Stimulated activated naive CD8-positive, alpha-beta T cell treated with anti-CD3 and anti-CD28 coated beads, Interleukin-15, Interleukin-2, amounts not matched to agents 100 U/mL and 50 U/mL, for 24 hours (primary cell): Measurements from ENCODE around the gene INPP5A.

Experiments used
- ATAC-seq: fragments of 150-1000 bp; cut with Tn5 transposase; one replicate; pipeline ENCODE4 v1.10.0; 2021
- DNase-seq: peaks from one replicate; pipeline ENCODE4 v3.0.0; 2021

The INPP5A gene

DNA sequence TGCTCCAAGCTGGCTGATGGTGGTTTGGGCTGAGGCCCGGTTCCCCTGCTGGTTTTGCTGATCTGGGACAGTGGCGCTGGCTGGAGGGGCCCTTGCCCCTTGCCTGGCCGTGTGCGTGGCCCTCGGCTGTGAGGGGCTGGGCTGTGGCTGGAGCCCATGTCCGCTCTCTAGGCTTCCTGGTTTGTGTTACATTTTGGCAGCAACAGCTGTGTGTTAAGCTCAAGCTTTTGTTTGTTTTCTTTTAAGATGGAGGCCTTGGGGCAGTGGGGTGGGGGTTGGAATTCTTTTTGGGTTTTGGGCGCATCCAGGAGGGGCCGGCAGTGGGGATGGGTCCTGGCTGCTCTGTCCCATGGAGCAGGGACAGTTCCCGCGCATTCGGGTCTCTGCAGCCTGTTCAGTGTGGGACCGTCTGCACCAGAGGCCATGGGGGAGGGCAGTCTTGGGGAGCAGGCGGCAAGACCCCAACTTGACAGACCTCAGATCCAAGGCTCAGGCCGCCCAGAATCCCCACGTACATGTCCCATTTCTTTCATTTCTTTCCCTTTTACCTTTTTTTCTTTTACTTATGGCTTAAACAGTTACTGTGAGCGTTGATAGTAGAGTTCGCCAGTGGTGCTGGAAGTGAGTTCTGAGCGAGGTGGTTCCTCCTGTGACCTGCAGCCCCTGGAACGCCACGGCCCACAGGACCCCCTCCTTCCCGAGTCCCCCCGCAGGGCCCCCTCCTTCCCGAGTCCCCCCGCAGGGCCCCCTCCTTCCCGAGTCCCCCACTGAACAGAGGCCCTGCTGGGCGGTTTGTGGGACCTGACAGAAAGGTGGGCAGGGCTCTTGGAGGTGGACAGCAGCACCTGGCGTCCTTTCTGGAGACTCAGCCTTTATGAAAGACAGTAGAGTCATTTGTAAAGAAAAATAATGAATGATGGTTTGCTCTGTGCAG is 75.3 kb downstream of the INPP5A start:
- DNase-seq (no peak), ATAC-seq (no peak)

DNA sequence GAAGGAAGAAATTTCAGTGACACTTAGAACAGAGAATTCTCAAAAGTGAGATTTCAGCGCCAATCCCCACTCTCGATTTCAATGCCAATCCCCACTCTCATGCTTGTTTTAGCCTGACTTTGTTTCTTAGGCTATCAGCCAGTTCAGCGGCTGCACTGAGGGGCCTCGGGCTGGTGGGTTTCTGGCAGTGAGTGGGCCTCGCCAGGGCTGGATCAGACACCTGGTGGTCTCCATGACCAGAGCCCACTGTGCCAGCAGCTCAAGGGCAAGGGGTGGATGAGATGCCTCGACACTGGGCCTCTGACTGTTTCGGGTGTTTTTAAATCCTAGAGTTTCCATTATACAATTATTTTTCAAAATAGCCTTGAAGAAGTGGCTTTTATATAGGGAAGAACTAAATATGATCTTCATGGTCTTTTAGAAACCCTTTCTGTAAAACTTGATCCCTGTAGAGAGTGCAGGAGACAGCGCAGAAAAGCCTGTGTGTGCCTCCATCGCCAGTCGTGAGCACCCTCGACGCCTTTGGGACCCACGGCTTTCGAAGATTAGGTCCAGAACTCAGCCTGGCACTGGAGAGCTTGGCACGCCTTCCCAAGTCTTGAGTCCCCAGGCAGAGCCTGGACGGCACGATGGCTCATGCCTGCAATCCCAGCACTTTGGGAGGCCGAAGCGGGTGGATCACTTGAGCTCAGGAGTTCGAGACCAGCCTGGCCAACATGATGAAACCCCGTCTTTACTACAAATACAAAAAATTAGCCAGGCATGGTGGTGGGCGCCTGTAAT is 76.2 kb downstream of the INPP5A start:
- no peak for DNase-seq

DNA sequence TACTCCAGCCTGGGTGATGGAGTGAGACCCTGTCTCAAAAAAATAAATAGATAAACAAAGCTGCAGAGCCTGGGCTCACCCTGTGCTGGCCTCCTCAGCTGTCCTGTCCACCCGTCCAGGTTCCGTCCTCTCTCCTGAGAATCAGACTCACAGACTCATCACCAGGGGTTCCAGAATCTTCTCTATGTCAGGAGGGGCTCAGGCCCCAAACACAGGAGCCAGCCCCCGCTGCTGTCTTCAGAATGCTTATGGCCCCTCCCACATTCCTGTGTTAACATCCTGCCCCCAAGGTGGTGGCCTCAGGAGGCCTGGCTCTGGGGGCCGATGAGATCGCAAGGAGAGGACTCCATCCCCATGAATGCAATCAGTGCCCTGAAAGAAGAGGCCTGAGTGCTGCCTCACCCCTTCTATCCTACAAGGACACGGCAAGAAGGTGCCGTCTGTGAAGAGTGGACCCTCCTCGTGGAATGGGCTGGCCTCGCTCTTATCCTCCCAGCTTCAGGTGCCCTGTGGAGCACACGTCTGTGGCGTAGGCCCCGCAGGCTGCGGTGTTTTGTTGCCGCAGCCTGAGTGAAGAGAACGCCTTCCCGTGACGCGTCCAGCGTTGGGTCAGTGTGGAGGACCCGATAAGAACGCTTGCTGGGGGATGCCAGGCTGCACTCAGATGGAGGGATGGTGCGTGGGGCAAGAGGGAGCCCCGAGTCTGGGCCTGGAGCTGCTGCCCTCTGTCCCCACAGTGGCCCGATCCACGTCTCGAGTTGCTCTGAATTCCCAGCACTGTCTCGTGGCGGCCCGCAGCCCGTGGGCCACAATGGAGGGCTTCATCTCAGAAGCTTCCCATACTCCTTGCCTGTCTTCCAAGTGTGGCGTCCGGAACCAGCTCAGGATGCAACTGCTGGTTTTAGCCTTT is 77.1 kb downstream of the INPP5A start:
- ATAC-seq (no peak), DNase-seq (no peak)

More for the DNA sequence above, 76.2 kb downstream of the INPP5A start:
- no peak for ATAC-seq

DNA sequence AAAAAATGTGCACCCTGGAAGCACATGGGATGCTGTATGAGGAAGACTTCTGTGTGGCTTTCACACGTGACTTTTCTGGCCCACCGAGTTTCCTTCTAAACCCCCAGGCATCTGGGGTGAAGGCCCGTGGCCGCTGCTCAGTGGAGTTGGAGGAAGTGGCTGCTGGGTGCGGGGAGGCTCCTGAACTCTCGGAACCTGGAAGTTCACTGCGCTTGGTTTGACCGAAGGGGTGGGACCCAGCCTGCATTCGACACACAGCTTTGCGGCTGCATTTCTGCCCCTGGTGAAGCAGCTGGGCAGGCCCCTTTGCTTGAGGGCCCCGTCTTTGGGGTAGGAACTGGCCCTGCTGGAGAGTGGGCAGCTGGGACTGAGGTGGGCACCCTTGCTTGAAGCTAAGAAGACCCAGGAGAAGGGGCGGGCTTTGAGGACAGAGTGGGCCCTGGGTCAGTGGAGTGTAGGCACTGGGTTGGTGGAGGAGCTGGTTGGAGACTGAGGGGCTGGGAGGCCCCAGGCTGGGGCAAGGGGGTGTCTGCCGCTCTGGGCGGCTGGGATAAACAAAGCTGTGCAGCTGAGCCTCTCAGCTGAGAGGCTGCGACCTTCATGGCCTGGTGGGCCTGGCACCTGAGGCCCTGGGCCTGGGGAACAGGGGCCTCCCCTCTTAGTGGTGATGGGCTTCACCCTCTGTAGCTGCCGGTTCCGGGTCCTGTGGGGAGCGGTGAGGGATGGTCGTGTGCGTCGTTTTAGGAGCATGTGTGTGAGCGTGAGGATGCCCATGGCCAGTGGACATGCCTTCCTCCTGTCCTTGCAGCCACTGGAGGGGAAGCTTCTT is 78.0 kb downstream of the INPP5A start:
- DNase-seq = no peak
- no peak for ATAC-seq

DNA sequence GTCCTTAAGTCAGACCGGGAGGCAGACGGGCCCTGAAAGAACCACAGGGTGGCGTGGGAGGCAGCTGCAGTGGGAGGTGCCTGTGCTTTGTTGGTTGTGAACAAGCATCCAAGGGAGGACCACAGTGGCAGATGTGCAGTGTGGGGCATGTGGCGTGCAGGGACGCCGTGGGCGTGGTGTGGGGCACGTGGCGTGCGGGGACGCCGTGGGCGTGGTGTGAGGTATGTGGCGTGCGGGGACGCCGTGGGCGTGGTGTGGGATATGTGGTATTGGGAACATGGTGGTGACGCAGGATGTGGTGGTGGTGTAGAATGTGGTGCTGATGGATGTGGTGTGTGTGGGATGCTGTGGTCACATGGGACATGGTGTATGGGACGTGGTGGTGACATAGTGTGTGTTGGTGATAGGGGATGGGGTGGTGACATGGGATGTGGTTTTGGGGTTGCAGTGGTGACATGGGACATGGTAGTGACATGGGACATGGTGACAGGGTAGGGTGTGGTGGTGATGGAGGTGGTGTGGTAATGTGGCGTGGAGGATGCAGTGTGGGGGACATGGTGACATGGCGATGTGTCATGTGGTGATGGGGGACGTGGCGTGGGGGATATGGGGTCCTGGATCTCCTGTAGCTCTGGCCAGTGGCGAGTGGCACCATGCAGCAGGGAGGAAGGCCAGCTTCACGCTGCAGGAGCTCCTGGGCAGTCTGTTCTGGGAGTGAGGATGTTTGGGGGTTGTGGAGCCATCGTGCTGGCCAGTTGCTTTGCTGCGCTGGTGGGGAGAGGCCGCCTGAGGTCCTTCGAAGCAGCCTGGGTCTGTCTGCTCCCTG is 78.8 kb downstream of the INPP5A start:
- peak; percentile 77 for DNase-seq
- ATAC-seq = peak; percentile 84

DNA sequence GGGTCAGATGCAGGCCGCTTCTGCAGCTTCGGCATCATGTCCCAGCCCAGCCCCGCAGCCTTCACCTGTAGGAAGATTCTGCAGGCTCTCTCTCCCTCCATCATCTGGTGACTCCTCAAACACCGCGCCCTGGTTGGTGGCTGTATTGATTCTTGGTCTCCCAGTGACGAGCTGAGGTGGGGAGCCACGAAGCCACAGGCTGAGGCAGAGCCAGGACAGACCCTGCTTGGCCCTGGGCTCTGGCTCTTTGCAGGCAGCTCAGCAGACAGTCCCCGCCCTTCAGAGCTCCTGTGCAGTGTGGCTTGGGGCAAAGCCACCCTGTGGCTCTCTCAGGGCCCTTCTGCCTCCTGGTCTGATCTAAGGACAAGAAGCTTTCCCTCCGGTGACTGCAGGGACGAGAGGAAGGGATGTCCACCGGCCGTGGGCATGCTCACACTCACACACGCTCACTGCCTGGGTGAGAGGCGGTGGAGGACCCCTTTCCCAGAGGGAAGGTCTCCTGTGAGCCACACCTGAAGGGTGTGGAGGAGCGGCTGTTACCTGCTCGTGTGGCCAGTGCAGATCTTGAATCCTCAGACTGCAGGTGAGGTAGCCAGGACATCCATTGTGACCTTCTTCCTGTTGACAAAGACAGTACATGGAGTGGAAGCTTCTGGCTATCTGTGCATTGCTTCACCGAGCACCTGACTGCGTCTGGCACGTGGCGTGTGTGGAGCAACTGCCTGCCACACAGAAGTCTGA is 79.6 kb downstream of the INPP5A start:
- DNase-seq (no peak), ATAC-seq (no peak)

DNA sequence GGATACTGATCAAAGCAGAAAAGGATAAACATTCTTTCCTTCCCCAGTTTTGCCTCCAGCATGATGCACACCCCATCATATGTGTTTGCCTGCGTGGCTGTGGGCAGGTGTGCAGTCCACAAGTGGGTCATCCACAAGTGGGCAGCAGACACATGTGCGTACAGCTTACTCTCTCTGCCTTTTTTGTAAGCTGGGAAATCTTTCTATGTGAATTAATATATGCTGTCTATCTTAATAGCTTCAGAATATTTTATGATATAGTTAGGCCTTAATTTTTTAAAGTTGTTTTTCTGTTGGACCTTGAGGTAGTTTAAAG is 80.1 kb downstream of the INPP5A start:
- no peak for DNase-seq

DNA sequence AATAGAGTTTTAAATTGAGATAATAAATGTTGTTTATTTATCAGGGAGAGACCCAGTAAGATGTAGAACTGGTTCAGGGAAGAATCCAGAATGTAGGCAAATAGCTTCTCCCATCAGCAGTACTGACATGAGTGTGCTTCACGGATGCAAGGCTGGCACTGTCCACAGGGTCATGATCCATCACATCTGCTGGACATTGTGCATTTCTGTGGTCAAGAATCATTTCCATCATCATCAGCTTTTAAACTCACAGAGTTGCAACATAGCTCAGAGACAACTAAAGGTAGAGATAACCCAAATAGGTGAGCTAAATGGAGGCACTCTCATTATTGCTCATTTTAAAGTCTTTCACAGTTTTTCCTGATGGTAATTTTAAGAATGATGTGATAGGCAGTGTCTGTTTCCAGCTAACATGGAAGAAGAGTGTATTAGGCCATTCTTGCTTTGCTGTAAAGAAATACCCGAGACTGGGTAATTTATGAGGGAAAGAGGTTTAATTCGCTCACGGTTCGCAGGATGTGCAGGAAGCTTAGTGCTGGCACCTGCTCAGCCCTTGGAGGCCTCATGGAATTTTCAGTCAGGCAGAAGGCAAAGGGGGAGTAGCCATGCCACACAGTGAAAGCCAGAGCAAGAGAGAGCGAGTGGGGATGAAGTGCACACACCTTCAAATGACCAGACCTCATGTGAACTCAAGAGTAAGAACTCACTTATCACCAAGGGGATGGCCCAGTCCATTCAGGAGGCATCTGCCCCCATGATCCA is 80.8 kb downstream of the INPP5A start:
- DNase-seq = no peak
- ATAC-seq = no peak

More for the DNA sequence above, 80.1 kb downstream of the INPP5A start:
- ATAC-seq = no peak

DNA sequence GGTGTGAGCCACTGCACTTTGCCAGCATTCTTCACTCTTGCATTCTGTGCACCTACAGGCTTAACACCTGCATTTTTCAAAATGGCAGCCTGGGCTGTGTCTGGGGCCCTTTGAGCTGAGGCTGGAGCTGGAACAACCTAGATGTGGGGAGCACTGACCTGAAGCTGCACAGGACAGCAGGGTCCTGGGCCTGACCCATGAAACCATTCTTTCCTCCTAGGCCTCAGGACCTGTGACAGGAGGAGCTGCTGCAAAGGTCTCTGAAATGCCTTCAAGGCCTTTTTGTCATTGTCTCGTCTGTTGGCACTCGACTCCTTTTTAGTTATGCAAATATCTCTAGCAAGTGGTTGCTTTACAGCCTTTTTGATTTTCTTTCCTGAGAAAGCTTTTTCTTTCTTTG is 82.3 kb downstream of the INPP5A start:
- DNase-seq = no peak

DNA sequence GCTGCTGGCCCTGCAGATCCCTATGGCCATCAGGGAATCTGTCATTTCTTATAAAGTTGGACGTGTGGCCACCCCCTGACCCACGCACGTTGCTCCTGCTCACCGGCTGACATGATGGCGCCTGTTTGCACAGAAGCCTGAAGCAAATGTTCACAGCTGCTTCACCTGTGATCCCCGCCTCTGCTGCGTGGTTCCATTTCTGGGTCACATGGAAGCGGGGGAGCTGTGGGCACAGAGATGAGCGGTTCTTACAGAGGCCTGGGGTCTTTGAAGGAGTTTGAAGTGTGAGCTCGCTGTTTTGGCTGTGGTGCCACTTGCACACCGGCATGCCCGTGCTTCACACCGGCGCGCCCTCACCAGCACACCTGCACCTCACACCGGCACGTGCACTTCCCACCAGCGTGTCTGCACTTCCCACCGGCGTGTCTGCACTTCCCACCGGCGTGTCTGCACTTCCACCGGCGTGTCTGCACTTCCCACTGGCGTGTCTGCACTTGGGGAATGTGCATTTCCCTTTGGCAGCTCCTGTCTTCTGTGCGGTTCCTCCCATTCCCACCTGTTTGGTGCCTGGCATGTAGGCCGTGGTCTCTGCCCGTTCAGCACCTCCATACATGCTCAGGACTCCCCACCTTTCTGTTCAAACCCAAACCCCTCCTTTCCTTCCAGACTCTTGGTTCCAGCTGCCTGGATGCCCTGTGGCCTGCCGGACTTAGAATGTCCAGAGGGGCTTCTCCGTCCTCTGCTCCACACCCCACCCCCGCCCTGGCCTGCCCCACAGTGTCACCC is 86.7 kb downstream of the INPP5A start:
- no peak for ATAC-seq
- DNase-seq = no peak

More for the DNA sequence above, 82.3 kb downstream of the INPP5A start:
- no peak for ATAC-seq

DNA sequence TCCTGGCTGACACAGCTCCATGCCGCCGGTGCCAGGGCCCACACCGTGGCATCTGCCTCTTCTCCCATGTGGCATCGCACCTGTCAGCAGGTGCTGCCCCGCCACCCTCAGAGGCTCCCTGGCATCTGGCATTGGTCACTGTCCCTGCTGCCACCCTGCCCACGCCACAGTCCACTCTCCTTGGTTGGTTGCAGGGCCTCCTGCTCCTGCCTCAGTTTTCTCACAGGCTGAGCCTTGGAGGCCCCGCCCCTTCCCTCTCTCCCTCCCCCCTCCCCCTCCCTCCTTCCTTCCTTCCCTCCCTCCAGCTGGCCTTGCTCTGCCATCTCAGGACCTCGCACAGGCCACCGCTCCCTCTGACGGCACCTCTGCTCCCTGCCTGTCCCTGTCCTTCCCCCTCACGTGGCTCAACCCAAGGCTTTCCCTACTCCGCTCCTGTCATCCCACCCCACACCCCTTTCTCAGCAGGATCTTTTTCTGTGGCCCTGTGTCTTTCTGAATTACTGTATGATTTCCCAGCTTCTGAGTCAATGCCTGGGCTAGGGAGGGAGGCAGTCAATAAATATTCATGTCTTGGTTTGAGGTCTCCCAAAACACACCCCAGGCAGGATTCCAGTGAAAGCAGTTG is 87.4 kb downstream of the INPP5A start:
- ATAC-seq (no peak), DNase-seq (no peak)

DNA sequence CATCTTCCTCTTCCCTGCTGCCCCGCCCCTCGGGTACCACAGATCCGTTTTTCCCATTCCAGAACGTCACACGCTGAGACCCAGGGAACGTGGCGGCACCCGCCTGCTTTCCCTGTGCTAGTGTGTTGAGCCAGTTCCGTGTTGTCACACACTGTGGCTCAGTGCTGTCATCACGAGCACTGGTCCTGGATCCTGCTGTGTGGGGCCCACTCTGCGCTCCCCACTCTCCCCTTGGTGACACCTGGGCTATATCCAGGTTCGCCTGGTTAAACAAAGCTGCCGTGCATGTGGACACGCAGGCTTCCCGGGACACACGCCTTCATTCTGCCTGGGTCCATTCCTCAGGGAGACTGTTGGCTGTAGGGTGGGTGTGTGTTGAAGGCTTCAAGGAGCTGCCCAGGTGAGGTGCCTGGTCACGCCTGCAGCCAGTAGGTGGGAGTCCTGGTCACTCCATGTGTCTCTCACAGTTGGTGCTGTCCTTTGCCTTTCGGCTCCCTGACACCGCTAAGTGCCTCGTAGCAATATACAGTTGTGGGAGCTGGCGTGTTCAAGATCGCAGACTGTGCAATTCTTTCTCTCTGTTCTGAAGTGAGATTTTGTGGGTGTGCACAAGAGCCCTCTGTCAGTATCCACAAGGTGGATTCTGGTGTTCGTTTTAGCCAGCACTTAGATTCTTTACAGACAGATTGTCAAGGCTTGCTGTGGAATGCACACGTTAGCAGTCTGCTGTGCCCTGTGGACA is 88.6 kb downstream of the INPP5A start:
- ATAC-seq = no peak
- DNase-seq = no peak

DNA sequence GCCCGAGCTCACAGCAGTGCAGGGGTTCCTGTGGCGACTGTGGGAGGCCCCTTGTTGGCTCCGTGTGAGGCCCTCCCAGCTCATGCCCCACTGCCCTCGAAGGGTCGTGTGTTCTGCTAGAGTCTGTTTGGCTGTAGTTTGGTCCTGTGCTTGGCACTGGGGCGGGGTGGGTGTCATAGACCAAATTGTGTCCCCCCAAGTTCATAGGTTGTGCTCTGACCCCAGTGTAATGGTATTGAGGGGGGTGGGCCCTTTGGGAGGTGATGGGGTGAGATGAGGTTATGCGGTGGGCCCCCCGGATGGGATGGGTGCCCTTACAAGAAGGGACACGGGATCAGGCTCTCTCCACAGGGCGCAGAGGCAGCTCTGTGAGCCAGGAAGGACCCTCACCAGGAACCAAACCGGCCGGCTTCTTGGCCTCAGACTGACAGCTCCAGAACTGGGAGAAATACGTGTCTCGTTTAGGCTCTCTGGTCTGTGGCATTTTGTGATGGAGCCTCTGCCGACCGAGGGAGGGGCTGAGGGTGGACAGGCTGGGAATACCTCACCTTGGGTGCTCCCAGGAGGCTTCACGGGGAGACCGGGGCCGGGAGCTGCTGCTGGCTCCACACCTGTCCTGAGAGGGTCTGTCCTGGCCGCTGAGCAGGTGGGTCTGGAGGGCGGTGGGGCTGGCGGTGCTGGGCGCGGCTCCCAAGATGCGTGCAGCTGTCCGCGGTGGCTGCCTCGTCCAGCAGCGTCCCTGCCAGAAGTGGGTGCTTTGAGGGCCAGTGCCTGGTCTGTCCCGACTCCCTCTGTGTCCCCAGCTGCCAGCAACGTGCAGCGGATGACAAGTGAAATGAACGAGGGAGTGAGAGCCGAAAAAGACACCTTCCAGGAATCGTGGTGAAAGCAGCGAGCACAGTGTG is 89.4 kb downstream of the INPP5A start:
- ATAC-seq (no peak), DNase-seq (no peak)

DNA sequence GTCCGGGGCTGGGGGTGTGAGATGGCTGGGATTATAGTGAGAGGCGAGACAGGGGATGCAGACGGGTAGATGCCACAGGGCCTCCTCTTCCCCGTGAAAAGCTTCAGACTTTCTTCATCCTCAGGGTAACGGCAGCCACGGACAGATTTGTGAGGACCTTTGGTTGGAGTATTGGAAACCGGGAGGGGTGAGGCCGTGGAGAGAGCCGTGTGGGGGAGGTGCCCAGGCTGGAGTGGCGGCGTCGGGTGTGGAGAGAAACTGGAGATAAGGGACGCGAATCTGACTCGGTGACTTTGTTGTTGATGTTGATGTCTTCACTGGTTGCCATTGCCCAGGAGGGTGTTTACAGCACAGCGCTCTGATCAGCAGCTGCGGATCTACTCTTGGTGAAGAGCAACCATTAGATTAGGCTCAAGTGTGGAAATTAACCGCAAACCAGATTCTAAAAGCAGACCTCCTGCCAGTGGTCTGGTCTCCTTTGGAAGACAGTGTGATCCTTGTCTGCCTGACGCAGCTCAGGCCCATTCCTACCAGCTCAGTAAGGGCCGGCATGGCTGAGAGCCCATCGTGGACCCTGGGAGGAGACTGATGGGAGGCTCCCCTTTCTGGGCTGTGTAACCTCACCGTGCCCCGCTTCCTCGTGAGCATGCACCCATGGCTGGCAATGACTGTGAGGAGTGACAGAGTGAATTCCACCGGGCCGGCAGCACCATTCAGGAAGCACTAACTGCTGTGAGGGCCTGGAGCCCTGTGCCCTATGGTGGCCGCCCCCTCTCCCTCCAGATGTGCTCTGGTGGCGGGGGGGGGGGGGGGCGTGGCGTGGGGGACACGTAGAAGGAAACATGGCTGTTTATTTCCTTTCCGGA is 90.3 kb downstream of the INPP5A start:
- DNase-seq (no peak), ATAC-seq (no peak)
